Measurements from ENCODE around the gene MBNL1. TPM values are rescaled to one million over a fixed set of nuclear protein-coding genes. Genes with fewer than 3 reads are reported as not detected.

The MBNL1 gene
- total and polyA plus RNA-seq, 2 of the 4 experiments (the other 2 are of a cell fraction): 127 to 664 TPM

DNA sequence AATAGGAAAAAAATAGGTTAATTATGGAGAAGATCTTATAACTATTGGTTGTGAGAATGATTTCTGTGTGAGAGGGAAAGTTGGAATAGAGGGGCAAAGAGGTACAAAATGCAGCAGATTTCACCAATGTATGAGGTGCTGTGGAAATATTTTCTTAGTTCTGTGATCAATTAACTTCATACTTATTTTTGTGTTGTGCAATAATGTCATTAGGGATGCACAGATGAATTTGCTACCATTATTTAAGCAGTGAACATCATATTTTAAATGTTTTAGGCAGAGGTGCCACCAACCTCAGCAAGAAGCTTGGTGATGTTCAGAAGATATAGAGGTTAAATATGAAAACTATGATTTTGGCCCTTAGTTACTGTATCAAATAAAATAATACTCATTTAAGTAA is 21.6 kb downstream of the MBNL1 start:
- H3K27ac ChIP-seq (ENCODE audit: insufficient read depth, low read length): no peak overlapping the region
- H2BK20ac ChIP-seq (ENCODE audit: low read depth, low read length): no peak overlapping the region
- BruUV-seq (replicated peaks): no TSS peak
- H3K4me1 ChIP-seq (ENCODE audit: control insufficient read depth, insufficient read depth, low read length): peaks cover 7% of the 10 kb centered on the region; the same call in 1 of the 2 replicates
- no peak overlapping the region for H2AK5ac ChIP-seq (ENCODE audit: low read depth, low read length)
- no peak overlapping the region for H2BK15ac ChIP-seq (ENCODE audit: low read depth, low read length)
- in situ Hi-C loops (cut with MboI; ENCODE audit: low sequenced_read_pairs): no loop called here
- H3K36me3 ChIP-seq (ENCODE audit: control insufficient read depth, insufficient read depth, low read length): no peaks in the 10 kb centered on the region; the same call in 1 of the 2 replicates
- peaks cover 0 to 30% of the 10 kb centered on the region in 2 experiments; a peak in 2 of 4 replicates for H3K79me1 ChIP-seq (ENCODE audit: low read depth in 1 of 2, low read length in 2 of 2)
- H2AK9ac ChIP-seq (replicated peaks; ENCODE audit: low read depth, low read length, poor library complexity): no peak overlapping the region
- TF ChIP-seq, protein P1, sequence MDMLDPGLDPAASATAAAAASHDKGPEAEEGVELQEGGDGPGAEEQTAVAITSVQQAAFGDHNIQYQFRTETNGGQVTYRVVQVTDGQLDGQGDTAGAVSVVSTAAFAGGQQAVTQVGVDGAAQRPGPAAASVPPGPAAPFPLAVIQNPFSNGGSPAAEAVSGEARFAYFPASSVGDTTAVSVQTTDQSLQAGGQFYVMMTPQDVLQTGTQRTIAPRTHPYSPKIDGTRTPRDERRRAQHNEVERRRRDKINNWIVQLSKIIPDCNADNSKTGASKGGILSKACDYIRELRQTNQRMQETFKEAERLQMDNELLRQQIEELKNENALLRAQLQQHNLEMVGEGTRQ (IDR thresholded peaks at IDR 0.05; ENCODE audit: low read depth, low read length): no peak
- TF ChIP-seq CEBPB (IDR thresholded peaks at IDR 0.05; ENCODE audit: low read depth, low read length): peak; percentile 74
- CTCF ChIA-PET: interaction anchor here (0.6 kb wide), 1 partner anchor 9 kb away, joined by 3 read pairs; no protein-coding TSS in a partner anchor
- DNase-seq (no peak), ATAC-seq (ENCODE audit: low read depth) (no peak)
- no peak overlapping the region for H2BK120ac ChIP-seq (ENCODE audit: low read depth, low read length)
- no peak overlapping the region for H2AFZ ChIP-seq (replicated peaks; ENCODE audit: low read length, poor library complexity)
- no peaks in the 10 kb centered on the region for H3K27me3 ChIP-seq (ENCODE audit: control insufficient read depth, insufficient read depth, low read length)
- dilution Hi-C loops (cut with HindIII; ENCODE audit: low sequenced_read_pairs, unreplicated experiment): no loop called here
- H3K4ac ChIP-seq (ENCODE audit: low read depth, low read length): no peak overlapping the region
- H3K56ac ChIP-seq (ENCODE audit: extremely low read depth, insufficient read depth, low read length): no peak overlapping the region
- H3K23ac ChIP-seq (ENCODE audit: low read depth, low read length): no peak overlapping the region
- H3K9me3 ChIP-seq (ENCODE audit: control insufficient read depth, insufficient read depth, low read length): no peaks in the 10 kb centered on the region
- no peak overlapping the region for H3K18ac ChIP-seq (ENCODE audit: low read depth, low read length)
- H3K14ac ChIP-seq (replicated peaks; ENCODE audit: low read depth, low read length): no peak overlapping the region
- no peak overlapping the region for H4K5ac ChIP-seq (ENCODE audit: low read depth, low read length)
- POLR2A ChIA-PET (ENCODE audit: unreplicated experiment): no interaction called here
- H2BK5ac ChIP-seq (ENCODE audit: low read depth, low read length, poor library complexity, severe bottlenecking): peak overlapping the region; percentile 54
- H3K9me1 ChIP-seq (ENCODE audit: insufficient read depth, low read length): peaks cover 8% of the 10 kb centered on the region
- H4K91ac ChIP-seq (ENCODE audit: insufficient read depth, low read depth, low read length): no peak overlapping the region
- no peak overlapping the region for H4K8ac ChIP-seq (ENCODE audit: low read depth in 2 of 2, low read length in 2 of 2)
- no peak overlapping the region for H3K4me3 ChIP-seq (ENCODE audit: insufficient read depth, low read depth, low read length)
- no peak overlapping the region for H3K9ac ChIP-seq (ENCODE audit: low read depth, low read length)
- peaks cover 57% of the 10 kb centered on the region for H4K20me1 ChIP-seq (ENCODE audit: insufficient read depth, low read length)
- intact Hi-C loops (cut with micrococcal nuclease): no loop called here
- no peak overlapping the region for H3K4me2 ChIP-seq (ENCODE audit: low read depth, low read length)
